GM23338 (cell line): Measurements from ENCODE around the gene ITGB3. TPM values are rescaled to one million over a fixed set of nuclear protein-coding genes. Genes with fewer than 3 reads are reported as not detected.

Experiments
- ATAC-seq: fragments of 200-7000 bp; cut with Tn5 transposase; 3 replicates; pipeline ENCODE4 v1.9.1; 2020
- DNase-seq: peaks from one replicate; pipeline ENCODE4 v3.0.0-alpha.2; 2015; ENCODE audit warnings: low spot score
- H2AFZ ChIP-seq: fragments of 200-600 bp; sonication (generic); 2 replicates; pipeline ENCODE4 v1.8.0; 2016; ENCODE audit warnings: antibody characterized with exemption, mild to moderate bottlenecking, moderate library complexity
- H3F3A ChIP-seq: fragments of 200-600 bp; sonication (generic); replicated peaks from 2 replicates; pipeline ENCODE4 v1.8.0; 2017; ENCODE audit warnings: antibody characterized with exemption, mixed run types, low read depth
- H3K27ac ChIP-seq: fragments of 200-600 bp; sonication (generic); 2 replicates; pipeline ENCODE4 v1.6.1; 2016; ENCODE audit warnings: low read depth
- H3K27me3 ChIP-seq: fragments of 200-600 bp; sonication (generic); 2 replicates; pipeline ENCODE4 v1.8.0; 2016; ENCODE audit warnings: mild to moderate bottlenecking, mixed run types, moderate library complexity; ENCODE audit not compliant: insufficient read depth
- H3K36me3 ChIP-seq: fragments of 200-600 bp; sonication (generic); 2 replicates; pipeline ENCODE4 v1.8.0; 2016; ENCODE audit warnings: mild to moderate bottlenecking; ENCODE audit not compliant: insufficient read depth
- H3K4me1 ChIP-seq: fragments of 200-600 bp; sonication (generic); 2 replicates; pipeline ENCODE4 v1.8.0; 2016; ENCODE audit warnings: mild to moderate bottlenecking, moderate library complexity; ENCODE audit not compliant: insufficient read depth
- H3K4me2 ChIP-seq: fragments of 200-600 bp; sonication (generic); 2 replicates; pipeline ENCODE4 v1.7.1; 2017; ENCODE audit warnings: mixed run types
- H3K4me3 ChIP-seq: fragments of 200-600 bp; sonication (generic); 2 replicates; pipeline ENCODE4 v1.6.1; 2016; ENCODE audit warnings: mixed run types
- H3K79me2 ChIP-seq: fragments of 200-600 bp; sonication (generic); replicated peaks from 2 replicates; pipeline ENCODE4 v1.8.0; 2017; ENCODE audit warnings: mild to moderate bottlenecking; ENCODE audit not compliant: insufficient read depth
- H3K9me2 ChIP-seq: fragments of 200-600 bp; sonication (generic); 2 replicates; pipeline ENCODE4 v1.8.0; 2017; ENCODE audit not compliant: insufficient read depth
- H4K20me1 ChIP-seq: fragments of 200-600 bp; sonication (generic); replicated peaks from 2 replicates; pipeline ENCODE4 v1.8.0; 2017; ENCODE audit warnings: mild to moderate bottlenecking; ENCODE audit not compliant: insufficient read depth
- H3K27ac Mint-ChIP-seq: 2 replicates; pipeline ENCODE4 v1.8.0; 2020; ENCODE audit warnings: inconsistent platforms, mild to moderate bottlenecking, moderate library complexity, mixed read lengths
- H3K27me3 Mint-ChIP-seq: 3 replicates; pipeline ENCODE4 v1.8.0; 2022; ENCODE audit warnings: low read depth, mild to moderate bottlenecking, moderate library complexity, mixed read lengths, inconsistent platforms; ENCODE audit not compliant: insufficient read depth, poor library complexity
- H3K36me3 Mint-ChIP-seq: 3 replicates; pipeline ENCODE4 v1.8.0; 2021; ENCODE audit warnings: low read depth, mild to moderate bottlenecking, inconsistent platforms, moderate library complexity, mixed read lengths
- H3K4me1 Mint-ChIP-seq: 3 replicates; pipeline ENCODE4 v1.8.0; 2020; ENCODE audit warnings: mild to moderate bottlenecking, inconsistent platforms, mixed read lengths
- H3K4me3 Mint-ChIP-seq: 3 replicates; pipeline ENCODE4 v1.8.0; 2021; ENCODE audit warnings: moderate library complexity, mild to moderate bottlenecking, inconsistent platforms, mixed read lengths
- H3K9me3 Mint-ChIP-seq: 3 replicates; pipeline ENCODE4 v1.8.0; 2020; ENCODE audit warnings: moderate library complexity, mild to moderate bottlenecking, inconsistent platforms, mixed read lengths
- CREB1 ChIP-seq: fragments of 250-450 bp; sonication (Bioruptor Pico); IDR thresholded peaks from 2 replicates; pipeline ENCODE4 v1.5.0; 2020; ENCODE audit warnings: low read depth, mild to moderate bottlenecking, moderate library complexity
- JUNB ChIP-seq: IDR thresholded peaks from one replicate; pipeline ENCODE4 v1.6.1; 2016; ENCODE audit warnings: antibody characterized with exemption; ENCODE audit not compliant: unreplicated experiment
- POLR2AphosphoS5 ChIP-seq: IDR thresholded peaks from 2 replicates; pipeline ENCODE4 v1.6.1; 2016; ENCODE audit warnings: antibody characterized with exemption, low read depth
- ZNF114 ChIP-seq: fragments of 250-450 bp; sonication (Bioruptor Pico); IDR thresholded peaks from 2 replicates; pipeline ENCODE4 v1.5.0; 2020; ENCODE audit warnings: mild to moderate bottlenecking, moderate library complexity
- polyA plus RNA-seq: library from polyadenylated mRNA; unstranded; fragments of >200 nt; fragmentation: Nextera tagmentation; extraction: Ambion mirVana; gene quantifications from 2 replicates; pipeline ENCODE4 v1.2.1, GENCODE V29; 2016
- total RNA-seq: library from RNA; depleted of rRNA; stranded (reverse); fragments of >200 nt; shearing (Covaris generic); gene quantifications from 2 replicates; pipeline ENCODE4 v1.2.3, GENCODE V29; 2014
- TF ChIP-seq, protein P1 (sequence below): IDR thresholded peaks from one replicate; pipeline ENCODE4 v1.6.1; 2018; ENCODE audit warnings: antibody characterized with exemption; ENCODE audit not compliant: unreplicated experiment
- TF ChIP-seq, protein P2 (sequence below), 2 experiments: fragments of 200-600 bp in 1 of 2; sonication (generic) in 1 of 2; conservative IDR thresholded peaks; 2 replicates each; pipeline versions ENCODE4 v1.5.1 to v1.6.1; 2016 to 2017; ENCODE audit warnings: antibody characterized with exemption in 2 of 2, low read depth in 2 of 2, mild to moderate bottlenecking in 2 of 2, moderate library complexity in 1 of 2

The ITGB3 gene
- total and polyA plus RNA-seq, 2 experiments from 2014 or later = 0.52 TPM; not detected in 1

DNA sequence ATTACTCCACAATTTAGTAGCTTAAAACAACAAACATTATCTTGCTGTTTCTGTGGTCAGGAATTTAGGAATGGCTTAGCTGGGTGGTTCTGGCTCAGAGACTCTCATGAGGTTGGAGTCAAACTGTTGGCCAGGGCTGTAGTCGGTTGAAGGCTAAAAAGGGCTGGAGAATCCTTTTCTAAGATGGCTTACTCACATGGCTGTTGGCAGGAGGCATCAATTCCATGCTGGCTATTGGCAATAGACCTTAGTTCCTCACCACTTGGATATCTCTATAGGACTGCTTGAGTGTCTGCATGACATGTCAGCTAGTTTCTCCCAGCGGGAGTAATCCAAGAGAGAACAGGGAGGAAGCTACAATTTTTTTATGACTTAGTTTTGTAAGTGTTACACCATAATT, 63.5 kb downstream of the ITGB3 start (continued):
- TF ChIP-seq ZNF114 (CRISPR knock-in tag) = no peak

DNA sequence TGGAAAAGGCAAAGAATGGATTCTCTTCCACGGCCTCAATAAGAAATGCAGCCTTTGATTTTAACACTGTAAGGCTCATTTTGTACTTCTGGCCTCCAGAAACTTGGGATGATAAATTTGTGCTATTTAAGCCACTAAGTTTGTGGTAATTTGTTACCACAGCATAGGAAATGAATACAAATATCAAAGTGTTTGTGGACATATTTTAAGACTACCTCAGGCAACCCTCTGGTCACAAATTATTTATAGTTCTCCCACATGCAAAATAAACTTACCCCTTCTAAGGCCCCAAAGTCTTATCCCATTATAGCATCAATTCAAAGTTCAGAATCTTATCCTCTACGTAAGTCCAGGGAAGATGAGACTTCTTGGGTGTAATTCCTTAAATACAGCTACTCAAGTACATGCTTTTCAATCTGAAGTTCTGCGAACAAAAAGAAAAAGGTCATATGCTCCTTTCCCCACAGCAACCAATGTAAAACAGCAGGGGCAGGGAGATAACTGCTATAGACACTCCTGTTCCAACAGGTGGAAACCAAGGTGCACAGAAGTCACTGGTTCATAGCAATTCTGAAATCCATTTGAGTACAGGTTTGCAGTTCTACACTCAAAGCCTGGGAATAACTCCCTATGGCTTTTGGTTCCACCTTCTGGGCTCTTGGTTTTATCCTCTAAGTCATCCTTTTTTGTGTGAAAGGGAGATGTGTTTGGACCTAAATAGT, 64.7 kb downstream of the ITGB3 start:
- Histone ChIP-seq H3K36me3 (no peaks in the 10 kb centered on the region; the same call in 1 of the 2 replicates), H2AFZ (no peak overlapping the region), H3K27ac (no peak overlapping the region), H3K4me2 (no peak overlapping the region), H3K79me2 (no peaks in the 10 kb centered on the region), H4K20me1 (no peaks in the 10 kb centered on the region), H3K27me3 (peaks cover 11% of the 10 kb centered on the region), H3K4me3 (no peak overlapping the region), H3K4me1 (peaks cover 9% of the 10 kb centered on the region), H3K9me2 (no peaks in the 10 kb centered on the region), H3F3A (peaks cover 4% of the 10 kb centered on the region)
- TF ChIP-seq, protein P1, sequence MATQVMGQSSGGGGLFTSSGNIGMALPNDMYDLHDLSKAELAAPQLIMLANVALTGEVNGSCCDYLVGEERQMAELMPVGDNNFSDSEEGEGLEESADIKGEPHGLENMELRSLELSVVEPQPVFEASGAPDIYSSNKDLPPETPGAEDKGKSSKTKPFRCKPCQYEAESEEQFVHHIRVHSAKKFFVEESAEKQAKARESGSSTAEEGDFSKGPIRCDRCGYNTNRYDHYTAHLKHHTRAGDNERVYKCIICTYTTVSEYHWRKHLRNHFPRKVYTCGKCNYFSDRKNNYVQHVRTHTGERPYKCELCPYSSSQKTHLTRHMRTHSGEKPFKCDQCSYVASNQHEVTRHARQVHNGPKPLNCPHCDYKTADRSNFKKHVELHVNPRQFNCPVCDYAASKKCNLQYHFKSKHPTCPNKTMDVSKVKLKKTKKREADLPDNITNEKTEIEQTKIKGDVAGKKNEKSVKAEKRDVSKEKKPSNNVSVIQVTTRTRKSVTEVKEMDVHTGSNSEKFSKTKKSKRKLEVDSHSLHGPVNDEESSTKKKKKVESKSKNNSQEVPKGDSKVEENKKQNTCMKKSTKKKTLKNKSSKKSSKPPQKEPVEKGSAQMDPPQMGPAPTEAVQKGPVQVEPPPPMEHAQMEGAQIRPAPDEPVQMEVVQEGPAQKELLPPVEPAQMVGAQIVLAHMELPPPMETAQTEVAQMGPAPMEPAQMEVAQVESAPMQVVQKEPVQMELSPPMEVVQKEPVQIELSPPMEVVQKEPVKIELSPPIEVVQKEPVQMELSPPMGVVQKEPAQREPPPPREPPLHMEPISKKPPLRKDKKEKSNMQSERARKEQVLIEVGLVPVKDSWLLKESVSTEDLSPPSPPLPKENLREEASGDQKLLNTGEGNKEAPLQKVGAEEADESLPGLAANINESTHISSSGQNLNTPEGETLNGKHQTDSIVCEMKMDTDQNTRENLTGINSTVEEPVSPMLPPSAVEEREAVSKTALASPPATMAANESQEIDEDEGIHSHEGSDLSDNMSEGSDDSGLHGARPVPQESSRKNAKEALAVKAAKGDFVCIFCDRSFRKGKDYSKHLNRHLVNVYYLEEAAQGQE = no peak
- TF ChIP-seq CREB1 (CRISPR knock-in tag) (no peak), POLR2AphosphoS5 (no peak)
- TF ChIP-seq, protein P2, sequence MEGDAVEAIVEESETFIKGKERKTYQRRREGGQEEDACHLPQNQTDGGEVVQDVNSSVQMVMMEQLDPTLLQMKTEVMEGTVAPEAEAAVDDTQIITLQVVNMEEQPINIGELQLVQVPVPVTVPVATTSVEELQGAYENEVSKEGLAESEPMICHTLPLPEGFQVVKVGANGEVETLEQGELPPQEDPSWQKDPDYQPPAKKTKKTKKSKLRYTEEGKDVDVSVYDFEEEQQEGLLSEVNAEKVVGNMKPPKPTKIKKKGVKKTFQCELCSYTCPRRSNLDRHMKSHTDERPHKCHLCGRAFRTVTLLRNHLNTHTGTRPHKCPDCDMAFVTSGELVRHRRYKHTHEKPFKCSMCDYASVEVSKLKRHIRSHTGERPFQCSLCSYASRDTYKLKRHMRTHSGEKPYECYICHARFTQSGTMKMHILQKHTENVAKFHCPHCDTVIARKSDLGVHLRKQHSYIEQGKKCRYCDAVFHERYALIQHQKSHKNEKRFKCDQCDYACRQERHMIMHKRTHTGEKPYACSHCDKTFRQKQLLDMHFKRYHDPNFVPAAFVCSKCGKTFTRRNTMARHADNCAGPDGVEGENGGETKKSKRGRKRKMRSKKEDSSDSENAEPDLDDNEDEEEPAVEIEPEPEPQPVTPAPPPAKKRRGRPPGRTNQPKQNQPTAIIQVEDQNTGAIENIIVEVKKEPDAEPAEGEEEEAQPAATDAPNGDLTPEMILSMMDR (conservative IDR thresholded peaks at IDR 0.05; ENCODE audit: low read depth in 2 of 2) = peak in 1 of 2 experiments; percentile 12; a peak in 1 of 4 replicates
- Mint-ChIP-seq H3K4me3 (no peak overlapping the region), H3K27ac (no peak overlapping the region), H3K9me3 (peaks cover 16% of the 10 kb centered on the region), H3K36me3 (peaks cover 8% of the 10 kb centered on the region; the same call in 2 of the 3 replicates), H3K4me1 (peaks cover 4% of the 10 kb centered on the region; the same call in 2 of the 3 replicates), H3K27me3 (peaks cover 8% of the 10 kb centered on the region)
- ATAC-seq (no peak), DNase-seq (no peak)

DNA sequence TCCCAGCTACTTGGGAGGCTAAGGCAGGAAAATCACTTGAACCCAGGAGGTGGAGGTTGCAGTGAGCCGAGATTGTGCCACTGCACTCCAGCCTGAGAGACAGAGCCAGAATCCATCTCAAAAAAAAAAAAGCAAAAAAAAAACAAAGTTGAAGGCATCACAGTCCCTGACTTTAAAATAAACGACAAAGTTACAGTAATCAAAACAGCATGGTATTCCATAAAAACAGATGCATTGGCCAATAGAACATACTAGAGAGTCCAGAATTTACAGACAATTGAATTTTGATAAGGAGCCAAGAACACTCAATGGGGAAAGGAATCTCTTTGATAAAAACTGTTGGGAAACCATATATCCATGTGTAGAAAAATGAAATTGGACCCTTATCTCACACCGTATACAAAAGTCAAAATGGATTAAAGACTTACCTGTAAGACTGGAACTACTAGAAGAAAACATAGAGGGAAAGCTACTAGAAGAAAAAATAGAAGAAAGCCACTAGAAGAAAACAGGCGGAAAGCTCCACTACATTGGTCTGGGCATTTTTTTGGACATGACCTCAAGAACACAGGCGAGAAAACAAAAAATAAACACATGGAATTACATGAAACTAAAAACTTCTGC, 67.4 kb downstream of the ITGB3 start:
- H3F3A ChIP-seq = peaks cover 7% of the 10 kb centered on the region
- H4K20me1 ChIP-seq = no peaks in the 10 kb centered on the region
- Mint-ChIP-seq H3K4me1 (peaks cover 12% of the 10 kb centered on the region; the same call in 2 of the 3 replicates), H3K27me3 (peaks cover 21% of the 10 kb centered on the region), H3K4me3 (no peak overlapping the region), H3K36me3 (peaks cover 8% of the 10 kb centered on the region; the same call in 2 of the 3 replicates), H3K9me3 (peaks cover 18% of the 10 kb centered on the region), H3K27ac (no peak overlapping the region)
- H3K4me3 ChIP-seq = no peak overlapping the region
- ATAC-seq (no peak), DNase-seq (no peak)
- H2AFZ ChIP-seq = no peak overlapping the region
- H3K4me1 ChIP-seq = peaks cover 14% of the 10 kb centered on the region
- no peak overlapping the region for H3K27ac ChIP-seq
- no peaks in the 10 kb centered on the region for H3K9me2 ChIP-seq
- no peaks in the 10 kb centered on the region; the same call in 1 of the 2 replicates for H3K36me3 ChIP-seq
- no peaks in the 10 kb centered on the region for H3K79me2 ChIP-seq
- peaks cover 25% of the 10 kb centered on the region for H3K27me3 ChIP-seq
- H3K4me2 ChIP-seq = no peak overlapping the region
- no peak for TF ChIP-seq JUNB
- TF ChIP-seq, protein P2 (conservative IDR thresholded peaks at IDR 0.05; ENCODE audit: low read depth in 2 of 2) = no peak
